NCI-H2107 treated with DMSO at 0.1 percent for 48 hours (cell line): Measurements from ENCODE around the gene FLYWCH1.

Experiments
- DNase-seq: peaks from one replicate; lab custom pipeline; 2025; ENCODE audit not compliant: unreplicated experiment; lab: John Stamatoyannopoulos, UW

Gene FLYWCH1

GRCh38 chr16:2911638-2912329, at the start of gene FLYWCH1:
Gene FLYWCH1, plus strand, starts transcription at chr16:2911931. Its CDS starts 17,755 bp downstream, at chr16:2929686.
- DNase-seq, result peak; percentile 87

- no peak for DNase-seq
Observed at GRCh38 chr16:2865651-2866050, 46.1 kb upstream of the FLYWCH1 start.

GRCh38 chr16:2866431-2866830, 45.3 kb upstream of the FLYWCH1 start:
- no peak for DNase-seq

GRCh38 chr16:2867661-2867986, 44.1 kb upstream of the FLYWCH1 start:
- DNase-seq, result no peak

GRCh38 chr16:2867987-2868789, 43.5 kb upstream of the FLYWCH1 start:
- DNase-seq, result peak; percentile 68

GRCh38 chr16:2871926-2872325, 39.8 kb upstream of the FLYWCH1 start:
- no peak for DNase-seq

- DNase-seq, result peak; percentile 74
Observed at GRCh38 chr16:2874032-2874911, 37.5 kb upstream of the FLYWCH1 start.

- peak; percentile 74 for DNase-seq
Observed at GRCh38 chr16:2874912-2875362, 36.8 kb upstream of the FLYWCH1 start.

GRCh38 chr16:2879854-2880508, 31.8 kb upstream of the FLYWCH1 start:
- no peak for DNase-seq

GRCh38 chr16:2881783-2882649, 29.7 kb upstream of the FLYWCH1 start:
- DNase-seq, result no peak

GRCh38 chr16:2882650-2883457, 28.9 kb upstream of the FLYWCH1 start, which contains the start of gene FLYWCH2:
Gene FLYWCH2, plus strand, starts transcription at chr16:2883215. Its CDS starts 13,235 bp downstream, at chr16:2896450.
- peak; percentile 98 for DNase-seq

- DNase-seq, result no peak
Observed at GRCh38 chr16:2883458-2883908, 28.2 kb upstream of the FLYWCH1 start.

GRCh38 chr16:2884041-2884451, 27.7 kb upstream of the FLYWCH1 start:
- no peak for DNase-seq

GRCh38 chr16:2894231-2894630, 17.5 kb upstream of the FLYWCH1 start:
- DNase-seq, result no peak

GRCh38 chr16:2895813-2896212, 15.9 kb upstream of the FLYWCH1 start:
- DNase-seq, result no peak

- DNase-seq, result no peak
Observed at GRCh38 chr16:2896480-2897010, 15.2 kb upstream of the FLYWCH1 start.

GRCh38 chr16:2897110-2897509, 14.6 kb upstream of the FLYWCH1 start:
- DNase-seq, result peak; percentile 25

GRCh38 chr16:2898831-2899563, 12.7 kb upstream of the FLYWCH1 start:
- no peak for DNase-seq
